ENCODE measurements around the gene OR52E1. TPM values are rescaled to one million over a fixed set of nuclear protein-coding genes. Genes with fewer than 3 reads are reported as not detected.

OR52E1 gene
- total RNA-seq, 2 donors from 2014 or later = not detected

GRCh38 chr11:5088556-5088955, 19.2 kb downstream of the OR52E1 start:
- Mint-ChIP-seq H3K4me1 (peaks cover 18% of the 10 kb centered on the region), H3K27ac (no peak overlapping the region), H3K9me3 (no peaks in the 10 kb centered on the region), H3K4me3 (no peak overlapping the region), H3K36me3 (ENCODE audit: low read depth) (no peaks in the 10 kb centered on the region), H3K27me3 (ENCODE audit: insufficient read depth) (no peaks in the 10 kb centered on the region)
- no peak overlapping the region for H3K4me3 ChIP-seq (ENCODE audit: low read length)
- no peaks in the 10 kb centered on the region for H3K9me3 ChIP-seq (ENCODE audit: control insufficient read depth, low read length)
- no peaks in the 10 kb centered on the region for H3K36me3 ChIP-seq (ENCODE audit: control insufficient read depth, insufficient read depth, low read length)
- H3K27me3 ChIP-seq (ENCODE audit: control insufficient read depth, insufficient read depth, low read length, poor library complexity, severe bottlenecking) = no peaks in the 10 kb centered on the region
- H3K4me1 ChIP-seq (ENCODE audit: control insufficient read depth, insufficient read depth, low read length) = peaks cover 2% of the 10 kb centered on the region
- no peak for TF ChIP-seq CTCF (conservative IDR thresholded peaks at IDR 0.05)
- no peak overlapping the region for H3K27ac ChIP-seq (ENCODE audit: low read depth, low read length)
- no peak overlapping the region for H3K9ac ChIP-seq (ENCODE audit: extremely low read depth, low read length, poor library complexity, severe bottlenecking)
- no peak for DNase-seq

GRCh38 chr11:5090668-5091067, 21.3 kb downstream of the OR52E1 start:
- H3K9me3 ChIP-seq (ENCODE audit: control insufficient read depth, low read length) = no peaks in the 10 kb centered on the region
- H3K27me3 ChIP-seq (ENCODE audit: control insufficient read depth, insufficient read depth, low read length, poor library complexity, severe bottlenecking) = no peaks in the 10 kb centered on the region
- H3K36me3 ChIP-seq (ENCODE audit: control insufficient read depth, insufficient read depth, low read length) = no peaks in the 10 kb centered on the region
- Mint-ChIP-seq H3K36me3 (ENCODE audit: low read depth) (no peaks in the 10 kb centered on the region), H3K9me3 (no peaks in the 10 kb centered on the region), H3K4me1 (peaks cover 18% of the 10 kb centered on the region), H3K27me3 (ENCODE audit: insufficient read depth) (no peaks in the 10 kb centered on the region), H3K4me3 (no peak overlapping the region), H3K27ac (no peak overlapping the region)
- no peak for DNase-seq
- H3K4me1 ChIP-seq (ENCODE audit: control insufficient read depth, insufficient read depth, low read length) = peaks cover 2% of the 10 kb centered on the region
- no peak overlapping the region for H3K4me3 ChIP-seq (ENCODE audit: low read length)
- H3K9ac ChIP-seq (ENCODE audit: extremely low read depth, low read length, poor library complexity, severe bottlenecking) = no peak overlapping the region
- 100% methylated on average over 1 of the region's 1 CpG for WGBS, 2 experiments (ENCODE audit: insufficient coverage in 1 of 2, insufficient read length in 1 of 2)
- TF ChIP-seq CTCF (conservative IDR thresholded peaks at IDR 0.05) = no peak
- no peak overlapping the region for H3K27ac ChIP-seq (ENCODE audit: low read depth, low read length)

- no peak overlapping the region for H3K4me3 ChIP-seq (ENCODE audit: low read length)
Observed at GRCh38 chr11:5092821-5093585, 23.6 kb downstream of the OR52E1 start.

More at GRCh38 chr11:5092821-5093585, 23.6 kb downstream of the OR52E1 start:
- Histone ChIP-seq H3K9me3 (ENCODE audit: control insufficient read depth, low read length) (no peaks in the 10 kb centered on the region), H3K36me3 (ENCODE audit: control insufficient read depth, insufficient read depth, low read length) (no peaks in the 10 kb centered on the region), H3K27me3 (ENCODE audit: control insufficient read depth, insufficient read depth, low read length, poor library complexity, severe bottlenecking) (no peaks in the 10 kb centered on the region), H3K27ac (ENCODE audit: low read depth, low read length) (no peak overlapping the region), H3K4me1 (ENCODE audit: control insufficient read depth, insufficient read depth, low read length) (peaks cover 2% of the 10 kb centered on the region), H3K9ac (ENCODE audit: extremely low read depth, low read length, poor library complexity, severe bottlenecking) (no peak overlapping the region)
- no peaks in the 10 kb centered on the region for H3K36me3 Mint-ChIP-seq (ENCODE audit: low read depth)
- no peak for TF ChIP-seq CTCF (conservative IDR thresholded peaks at IDR 0.05)
- DNase-seq = no peak
- H3K27me3 Mint-ChIP-seq (ENCODE audit: insufficient read depth) = no peaks in the 10 kb centered on the region
- no peaks in the 10 kb centered on the region for H3K9me3 Mint-ChIP-seq
- 94 to 100% methylated on average over 2 to 6 of the region's 8 CpGs for WGBS, 2 experiments (ENCODE audit: insufficient coverage in 1 of 2, insufficient read length in 1 of 2)
- no peak overlapping the region for H3K27ac Mint-ChIP-seq
- no peak overlapping the region for H3K4me3 Mint-ChIP-seq
- peaks cover 9% of the 10 kb centered on the region for H3K4me1 Mint-ChIP-seq
